T-cell (primary cell): Measurements from ENCODE around the gene CHRNB2. TPM values are rescaled to one million over a fixed set of nuclear protein-coding genes. Genes with fewer than 3 reads are reported as not detected.

Source experiments
- ATAC-seq, 4 experiments: fragments of 200-7000 bp in 3 of 4; fragments of 150-1000 bp in 1 of 4; cut with Tn5 transposase; replicated peaks in 1 of 4; 1 replicate in 3 of 4; 2 replicates in 1 of 4; pipeline ENCODE4 v1.10.0; 2021; ENCODE audit warnings: moderate library complexity in 3 of 4, mild to moderate bottlenecking in 2 of 4, moderate number of reproducible peaks in 1 of 4
- CTCF ChIA-PET, 2 donors: fragments of 300-600 bp; sonication (Branson Sonifier 250); formaldehyde crosslinking; loops; one replicate each; lab custom pipeline; 2022; ENCODE audit warnings: antibody characterized with exemption in 2 of 2; lab: Charles Lee
- POLR2A ChIA-PET, 2 donors: fragments of 300-600 bp; sonication (Branson Sonifier 250); formaldehyde crosslinking; loops; one replicate each; lab custom pipeline; 2022; ENCODE audit warnings: antibody characterized with exemption in 2 of 2; lab: Charles Lee
- DNase-seq, 35 experiments: peaks; one replicate each; pipeline versions ENCODE4 v3.0.0 to v3.0.0-alpha.2; 2013 to 2023
- H3K27ac ChIP-seq: one replicate; pipeline ENCODE4 v1.5.1; 2013; ENCODE audit warnings: low read length
- H3K27me3 ChIP-seq, 2 experiments: replicated peaks in 1 of 2; 1 replicate in 1 of 2; 2 replicates in 1 of 2; pipeline versions ENCODE4 v1.6.1 to v1.7.0; 2013; ENCODE audit warnings: low read length in 1 of 2, mixed read lengths in 1 of 2; ENCODE audit not compliant: control insufficient read depth in 2 of 2, insufficient read depth in 2 of 2; ENCODE audit errors: extremely low read depth in 1 of 2
- H3K36me3 ChIP-seq, 2 donors: 1 replicate in 1 of 2; 2 replicates in 1 of 2; pipeline versions ENCODE4 v1.6.1 to v1.7.0; 2013; ENCODE audit warnings: low read length in 1 of 2; ENCODE audit not compliant: control insufficient read depth in 2 of 2, insufficient read depth in 1 of 2; ENCODE audit errors: extremely low read depth in 1 of 2
- H3K4me1 ChIP-seq, 2 experiments: 1 replicate in 1 of 2; 2 replicates in 1 of 2; pipeline versions ENCODE4 v1.6.1 to v1.7.0; 2013; ENCODE audit warnings: low read length in 2 of 2, mixed read lengths in 1 of 2; ENCODE audit not compliant: insufficient read depth in 2 of 2, control insufficient read depth in 1 of 2; ENCODE audit errors: extremely low read depth in 1 of 2
- H3K4me3 ChIP-seq, 2 donors: 1 replicate in 1 of 2; 2 replicates in 1 of 2; pipeline versions ENCODE4 v1.5.1 to v1.7.0; 2013; ENCODE audit warnings: mild to moderate bottlenecking in 2 of 2, low read length in 1 of 2, moderate library complexity in 1 of 2; ENCODE audit not compliant: control insufficient read depth in 1 of 2; ENCODE audit errors: extremely low read depth in 1 of 2
- H3K9me3 ChIP-seq: 2 replicates; pipeline ENCODE4 v1.7.0; 2013
- H3K27ac Mint-ChIP-seq, 2 donors: one replicate each; pipeline ENCODE4 v1.8.0; 2020 to 2021; ENCODE audit warnings: mild to moderate bottlenecking in 2 of 2, mixed read lengths in 2 of 2
- H3K27me3 Mint-ChIP-seq, 2 donors: one replicate each; pipeline ENCODE4 v1.8.0; 2021 to 2022; ENCODE audit warnings: mixed read lengths in 2 of 2
- H3K36me3 Mint-ChIP-seq: one replicate; pipeline ENCODE4 v1.8.0; 2021; ENCODE audit warnings: mixed read lengths
- H3K4me1 Mint-ChIP-seq, 3 donors: one replicate each; pipeline ENCODE4 v1.8.0; 2020 to 2022; ENCODE audit warnings: mixed read lengths in 3 of 3, mild to moderate bottlenecking in 1 of 3
- H3K4me3 Mint-ChIP-seq, 3 donors: one replicate each; pipeline ENCODE4 v1.8.0; 2020 to 2022; ENCODE audit warnings: mild to moderate bottlenecking in 3 of 3, mixed read lengths in 3 of 3, moderate library complexity in 3 of 3
- H3K9me3 Mint-ChIP-seq, 3 donors: one replicate each; pipeline ENCODE4 v1.8.0; 2020 to 2022; ENCODE audit warnings: mixed read lengths in 3 of 3
- WGBS: methylation state at CpG from one replicate; pipeline ENCODE4 v1.1.5; 2013; ENCODE audit warnings: missing lambda C conversion rate; ENCODE audit not compliant: insufficient coverage; 5-methylcytosine and 5-hydroxymethylcytosine counted together
- total RNA-seq, 35 experiments: library from RNA in 6 of 35; stranded (reverse) in 6 of 35; fragments of 120-200 nt in 1 of 35; gene quantifications; one replicate each; pipeline versions ENCODE4 v1.2.1 to v1.2.4 and lab custom pipeline; 2013 to 2026

CHRNB2 gene
- total RNA-seq, 5 donors from 2014 or later (not counting 1 experiment from before 2014, with no cell fraction given) = 0.15 TPM; not detected in 4

GRCh38 chr1:154546264-154547063, 21.1 kb upstream of the CHRNB2 start:
- peaks cover 0 to 6% of the 10 kb centered on the region in 2 experiments for H3K27me3 ChIP-seq
- H3K9me3 ChIP-seq = no peaks in the 10 kb centered on the region
- peaks cover 2 to 28% of the 10 kb centered on the region in 2 donors for H3K36me3 ChIP-seq
- DNase-seq = peak in 32 of 35 experiments; percentile 11 to 70 (median 32)
- ATAC-seq = peak; percentile 65 to 89 (median 78)
- peaks cover 10 to 25% (median 19%) of the 10 kb centered on the region in 3 donors for H3K4me1 Mint-ChIP-seq
- H3K4me1 ChIP-seq = no peaks in the 10 kb centered on the region
- H3K27ac ChIP-seq = no peak overlapping the region
- peaks cover 24% of the 10 kb centered on the region for H3K36me3 Mint-ChIP-seq
- ChIA-PET CTCF (interaction anchor here (0.5 to 1.9 kb wide), 12 partner anchors 41 to 587 kb away, joined by 3 to 25 read pairs (median 4); no protein-coding TSS in a partner anchor), POLR2A (no interaction called here)
- peaks cover 0 to 7% of the 10 kb centered on the region in 2 donors for H3K27me3 Mint-ChIP-seq
- 100% methylated on average over 3 of the region's 13 CpGs for WGBS
- H3K9me3 Mint-ChIP-seq = no peaks in the 10 kb centered on the region
- H3K4me3 Mint-ChIP-seq = no peak overlapping the region
- peak overlapping the region in 1 of 2 donors; percentile 64 for H3K27ac Mint-ChIP-seq
- H3K4me3 ChIP-seq = no peak overlapping the region

- CTCF ChIA-PET = interaction anchor here (0.5 to 1.9 kb wide), 10 partner anchors 41 to 212 kb away, joined by 3 to 25 read pairs (median 4); no protein-coding TSS in a partner anchor
- ATAC-seq (no peak), DNase-seq (no peak)
- Histone ChIP-seq H3K4me1 (no peaks in the 10 kb centered on the region), H3K27me3 (peaks cover 0 to 1% of the 10 kb centered on the region in 2 experiments), H3K27ac (no peak overlapping the region), H3K4me3 (no peak overlapping the region), H3K9me3 (no peaks in the 10 kb centered on the region), H3K36me3 (peaks cover 9 to 35% of the 10 kb centered on the region in 2 donors)
- Mint-ChIP-seq H3K36me3 (peaks cover 32% of the 10 kb centered on the region), H3K4me1 (peaks cover 10 to 25% (median 19%) of the 10 kb centered on the region in 3 donors), H3K4me3 (no peak overlapping the region), H3K9me3 (no peaks in the 10 kb centered on the region), H3K27ac (no peak overlapping the region), H3K27me3 (peaks cover 0 to 5% of the 10 kb centered on the region in 2 donors)
- POLR2A ChIA-PET = no interaction called here
- WGBS = 91% methylated on average over 7 of the region's 11 CpGs
Measured at GRCh38 chr1:154547105-154547732, 20.4 kb upstream of the CHRNB2 start.

- DNase-seq = no peak
- ATAC-seq = no peak
- H3K9me3 ChIP-seq = no peaks in the 10 kb centered on the region
- peaks cover 15 to 43% of the 10 kb centered on the region in 2 donors for H3K36me3 ChIP-seq
- Mint-ChIP-seq H3K9me3 (no peaks in the 10 kb centered on the region), H3K27ac (peak overlapping the region in 1 of 2 donors; percentile 59), H3K4me1 (peaks cover 10 to 25% (median 20%) of the 10 kb centered on the region in 3 donors), H3K36me3 (peaks cover 38% of the 10 kb centered on the region), H3K27me3 (peaks cover 0 to 4% of the 10 kb centered on the region in 2 donors), H3K4me3 (no peak overlapping the region)
- WGBS = no CpG with 5 or more reads among the region's 1 CpG
- H3K27ac ChIP-seq = no peak overlapping the region
- H3K27me3 ChIP-seq = no peaks in the 10 kb centered on the region
- H3K4me1 ChIP-seq = no peaks in the 10 kb centered on the region
- no peak overlapping the region for H3K4me3 ChIP-seq
- ChIA-PET POLR2A (no interaction called here), CTCF (no interaction called here)
Measured at GRCh38 chr1:154548028-154548427, 19.6 kb upstream of the CHRNB2 start.

GRCh38 chr1:154549202-154549770, 18.3 kb upstream of the CHRNB2 start:
- Mint-ChIP-seq H3K4me1 (peaks cover 10 to 33% (median 23%) of the 10 kb centered on the region in 3 donors), H3K27ac (no peak overlapping the region), H3K27me3 (peaks cover 0 to 4% of the 10 kb centered on the region in 2 donors), H3K4me3 (no peak overlapping the region), H3K36me3 (peaks cover 48% of the 10 kb centered on the region), H3K9me3 (no peaks in the 10 kb centered on the region)
- Histone ChIP-seq H3K27ac (no peak overlapping the region), H3K4me3 (no peak overlapping the region), H3K9me3 (no peaks in the 10 kb centered on the region), H3K27me3 (no peaks in the 10 kb centered on the region), H3K4me1 (no peaks in the 10 kb centered on the region), H3K36me3 (peaks cover 15 to 56% of the 10 kb centered on the region in 2 donors)
- no peak for DNase-seq
- no peak for ATAC-seq
- WGBS = 60% methylated on average over 1 of the region's 3 CpGs
- ChIA-PET POLR2A (no interaction called here), CTCF (no interaction called here)

GRCh38 chr1:154550070-154550469, 17.5 kb upstream of the CHRNB2 start:
- no peaks in the 10 kb centered on the region for H3K9me3 ChIP-seq
- no peaks in the 10 kb centered on the region for H3K4me1 ChIP-seq
- DNase-seq (no peak), ATAC-seq (no peak)
- Mint-ChIP-seq H3K4me1 (peaks cover 12 to 34% (median 30%) of the 10 kb centered on the region in 3 donors), H3K9me3 (no peaks in the 10 kb centered on the region), H3K27ac (no peak overlapping the region), H3K36me3 (peaks cover 55% of the 10 kb centered on the region), H3K4me3 (no peak overlapping the region), H3K27me3 (no peaks in the 10 kb centered on the region)
- H3K27ac ChIP-seq = no peak overlapping the region
- H3K36me3 ChIP-seq = peaks cover 15 to 64% of the 10 kb centered on the region in 2 donors
- ChIA-PET CTCF (no interaction called here), POLR2A (interaction anchor here in 1 of 2 donors (0.6 kb wide), 1 partner anchor 61 kb away, joined by 5 read pairs; no protein-coding TSS in a partner anchor)
- H3K4me3 ChIP-seq = no peak overlapping the region
- WGBS = 87% methylated on average over 5 of the region's 5 CpGs
- no peaks in the 10 kb centered on the region for H3K27me3 ChIP-seq

GRCh38 chr1:154550657-154551056, 16.9 kb upstream of the CHRNB2 start:
- Histone ChIP-seq H3K27me3 (no peaks in the 10 kb centered on the region), H3K36me3 (peaks cover 19 to 70% of the 10 kb centered on the region in 2 donors), H3K4me3 (no peak overlapping the region), H3K9me3 (no peaks in the 10 kb centered on the region), H3K4me1 (peaks cover 0 to 4% of the 10 kb centered on the region in 2 experiments), H3K27ac (no peak overlapping the region)
- peaks cover 17 to 40% (median 32%) of the 10 kb centered on the region in 3 donors for H3K4me1 Mint-ChIP-seq
- no peak for DNase-seq
- ATAC-seq = no peak
- peak overlapping the region in 1 of 2 donors; percentile 30 for H3K27ac Mint-ChIP-seq
- POLR2A ChIA-PET = no interaction called here
- H3K9me3 Mint-ChIP-seq = no peaks in the 10 kb centered on the region
- H3K4me3 Mint-ChIP-seq = no peak overlapping the region
- H3K36me3 Mint-ChIP-seq = peaks cover 61% of the 10 kb centered on the region
- H3K27me3 Mint-ChIP-seq = no peaks in the 10 kb centered on the region
- WGBS = 79% methylated on average over 6 of the region's 6 CpGs
- CTCF ChIA-PET = interaction anchor here in 1 of 2 donors (0.6 kb wide), 1 partner anchor 54 kb away, joined by 5 read pairs; no protein-coding TSS in a partner anchor
